Upper lobe of left lung (tissue), 6 donors: ENCODE results near the gene RALGAPA2. TPM values are rescaled to one million over a fixed set of nuclear protein-coding genes. Genes with fewer than 3 reads are reported as not detected.
"Not testable (repeated sequence)": the region's sequence is repeated elsewhere in the genome, so short reads cannot be mapped to it uniquely, and the experiment has no call there.

Experiments used
- ATAC-seq, 2 donors: fragments of 200-7000 bp; cut with Tn5 transposase; one replicate each; pipeline ENCODE4 v1.9.1; 2022; ENCODE audit warnings: mild to moderate bottlenecking in 2 of 2, moderate library complexity in 2 of 2; ENCODE audit not compliant: low FRiP score in 2 of 2
- DNase-seq, 2 donors: peaks; one replicate each; pipeline ENCODE4 v3.0.0-alpha.2; 2019 to 2020
- H3K27ac ChIP-seq, 4 donors: fragments of 200-600 bp; sonication (generic); one replicate each; pipeline ENCODE4 v1.5.1; 2016 to 2019
- H3K27me3 ChIP-seq, 4 donors: fragments of 200-600 bp; sonication (generic); one replicate each; pipeline ENCODE4 v1.5.1; 2017 to 2019
- H3K36me3 ChIP-seq, 4 donors: fragments of 200-600 bp; sonication (generic); one replicate each; pipeline ENCODE4 v1.5.1; 2016 to 2019
- H3K4me1 ChIP-seq, 4 donors: fragments of 200-600 bp; sonication (generic); one replicate each; pipeline ENCODE4 v1.5.1; 2018 to 2019
- H3K4me3 ChIP-seq, 4 donors: fragments of 200-600 bp; sonication (generic); one replicate each; pipeline ENCODE4 v1.5.1; 2017 to 2019; ENCODE audit warnings: mild to moderate bottlenecking in 2 of 4, moderate library complexity in 1 of 4
- H3K9me3 ChIP-seq, 4 donors: fragments of 200-600 bp; sonication (generic); one replicate each; pipeline ENCODE4 v1.5.1; 2018 to 2019
- CTCF ChIP-seq, 6 experiments: fragments of 450-650 bp in 4 of 6; fragments of 200-600 bp in 2 of 6; sonication (generic) in 2 of 6; IDR thresholded peaks; one replicate each; pipeline ENCODE4 v1.5.1; 2016 to 2019; ENCODE audit warnings: antibody characterized with exemption in 6 of 6
- EP300 ChIP-seq, 4 donors: sonication (generic); formaldehyde crosslinking; IDR thresholded peaks; one replicate each; pipeline ENCODE4 v1.5.1; 2017; ENCODE audit warnings: antibody characterized with exemption in 4 of 4, control low read depth in 2 of 4
- POLR2A ChIP-seq, 4 donors: fragments of 450-650 bp; IDR thresholded peaks; one replicate each; pipeline ENCODE4 v1.5.1; 2016 to 2017; ENCODE audit warnings: antibody characterized with exemption in 4 of 4, mild to moderate bottlenecking in 2 of 4
- POLR2AphosphoS5 ChIP-seq, 2 donors: sonication (generic); formaldehyde crosslinking; IDR thresholded peaks; one replicate each; pipeline ENCODE4 v1.5.1; 2017; ENCODE audit warnings: antibody characterized with exemption in 2 of 2
- WGBS, 2 donors: methylation state at CpG; one replicate each; pipeline ENCODE4 v1.1.5; 2017 to 2018; 5-methylcytosine and 5-hydroxymethylcytosine counted together
- total RNA-seq, 6 donors: library from RNA; depleted of rRNA in 4 of 6; stranded (reverse); fragments of >200 nt in 4 of 6; gene quantifications; one replicate each; pipeline versions ENCODE4 v1.1.0 to v1.2.1, GENCODE V29; 2016 to 2021
- donor health status: DM: no; HTN: no; CAD: no; lungs with moderate emphysema.
- donor health status: DM: no; HTN: yes; CAD: no; lungs with severe emphysema.

Gene RALGAPA2
- total RNA-seq, 6 donors from 2014 or later, result 50.8 to 95.3 (median 65.3) TPM

- no peak overlapping the region for H3K4me3 ChIP-seq
- DNase-seq (peak in 1 of 2 donors; percentile 25), ATAC-seq (no peak)
- TF ChIP-seq POLR2A (IDR thresholded peaks at IDR 0.05), result no peak
- TF ChIP-seq CTCF (IDR thresholded peaks at IDR 0.05), result no peak
- TF ChIP-seq EP300 (IDR thresholded peaks at IDR 0.05), result no peak
- TF ChIP-seq POLR2AphosphoS5 (IDR thresholded peaks at IDR 0.05), result no peak
- peaks cover 0 to 54% (median 33%) of the 10 kb centered on the region in 4 donors for H3K27me3 ChIP-seq
- no peaks in the 10 kb centered on the region for H3K9me3 ChIP-seq
- 9% methylated on average over 17 of the region's 17 CpGs for WGBS, 2 donors
- H3K4me1 ChIP-seq, result peaks cover 22 to 46% (median 34%) of the 10 kb centered on the region in 4 donors
- no peaks in the 10 kb centered on the region for H3K36me3 ChIP-seq
- H3K27ac ChIP-seq, result no peak overlapping the region
Observed at GRCh38 chr20:20362774-20363433, 349.5 kb downstream of the RALGAPA2 start.

- H3K27ac ChIP-seq, result no peak overlapping the region
- H3K36me3 ChIP-seq, result no peaks in the 10 kb centered on the region
- no peaks in the 10 kb centered on the region for H3K9me3 ChIP-seq
- TF ChIP-seq EP300 (IDR thresholded peaks at IDR 0.05) (no peak), POLR2AphosphoS5 (IDR thresholded peaks at IDR 0.05) (no peak), POLR2A (IDR thresholded peaks at IDR 0.05) (no peak), CTCF (IDR thresholded peaks at IDR 0.05) (peak; percentile 53 to 76 (median 62))
- H3K27me3 ChIP-seq, result peaks cover 0 to 32% (median 20%) of the 10 kb centered on the region in 4 donors
- ATAC-seq (peak; percentile 73 to 92), DNase-seq (no peak)
- H3K4me3 ChIP-seq, result no peak overlapping the region
- WGBS, 2 donors, result 0 to 2% methylated on average over 6 of the region's 6 CpGs
- peaks cover 11 to 31% (median 21%) of the 10 kb centered on the region in 4 donors for H3K4me1 ChIP-seq
Observed at GRCh38 chr20:20360464-20360863, 352.0 kb downstream of the RALGAPA2 start.

- ATAC-seq, result no peak
- Histone ChIP-seq H3K36me3 (no peaks in the 10 kb centered on the region), H3K27me3 (peaks cover 0 to 23% (median 12%) of the 10 kb centered on the region in 4 donors), H3K9me3 (no peaks in the 10 kb centered on the region), H3K4me1 (peaks cover 11 to 23% (median 20%) of the 10 kb centered on the region in 4 donors), H3K4me3 (no peak overlapping the region), H3K27ac (no peak overlapping the region)
- whole genome bisulfite sequencing, 2 donors, result 73 to 83% methylated on average over 6 of the region's 6 CpGs
- TF ChIP-seq POLR2A (IDR thresholded peaks at IDR 0.05) (no peak), POLR2AphosphoS5 (IDR thresholded peaks at IDR 0.05) (no peak), CTCF (IDR thresholded peaks at IDR 0.05) (no peak), EP300 (IDR thresholded peaks at IDR 0.05) (no peak)
- DNase-seq, result no peak
Observed at GRCh38 chr20:20359628-20360027, 352.8 kb downstream of the RALGAPA2 start.

- peaks cover 0 to 15% (median 3%) of the 10 kb centered on the region in 4 donors for H3K27me3 ChIP-seq
- H3K4me1 ChIP-seq, result peaks cover 5 to 14% (median 12%) of the 10 kb centered on the region in 4 donors
- no peaks in the 10 kb centered on the region for H3K9me3 ChIP-seq
- TF ChIP-seq CTCF (IDR thresholded peaks at IDR 0.05) (no peak), POLR2AphosphoS5 (IDR thresholded peaks at IDR 0.05) (no peak), POLR2A (IDR thresholded peaks at IDR 0.05) (no peak), EP300 (IDR thresholded peaks at IDR 0.05) (no peak)
- no peaks in the 10 kb centered on the region for H3K36me3 ChIP-seq
- no peak overlapping the region for H3K27ac ChIP-seq
- ATAC-seq (no peak), DNase-seq (no peak)
- no peak overlapping the region for H3K4me3 ChIP-seq
Observed at GRCh38 chr20:20358801-20359200, 353.6 kb downstream of the RALGAPA2 start.

GRCh38 chr20:20355503-20355902, 356.9 kb downstream of the RALGAPA2 start:
- not testable (repeated sequence) for H3K27ac ChIP-seq, H3K27me3 ChIP-seq, H3K9me3 ChIP-seq, H3K36me3 ChIP-seq, H3K4me1 ChIP-seq, DNase-seq, ATAC-seq, H3K4me3 ChIP-seq
